CD14-positive monocyte (primary cell): ENCODE results near the gene OVCA2. TPM values are rescaled to one million over a fixed set of nuclear protein-coding genes. Genes with fewer than 3 reads are reported as not detected.

Experiments used
- DNase-seq, 3 donors: peaks; one replicate each; pipeline ENCODE4 v3.0.0-alpha.2; 2011 to 2022
- H2AFZ ChIP-seq: 2 replicates; pipeline ENCODE4 v1.6.0; 2012; ENCODE audit warnings: mild to moderate bottlenecking, low read depth, low read length, inconsistent platforms; ENCODE audit not compliant: insufficient read depth, poor library complexity, severe bottlenecking
- H3K27ac ChIP-seq, 2 donors: 1 replicate in 1 of 2; 2 replicates in 1 of 2; pipeline ENCODE4 v1.5.1; 2012 to 2013; ENCODE audit warnings: low read length in 2 of 2, control low read depth in 1 of 2, inconsistent platforms in 1 of 2, low read depth in 1 of 2, mild to moderate bottlenecking in 1 of 2
- H3K27me3 ChIP-seq, 2 donors: one replicate each; pipeline versions ENCODE4 v1.6.0 to v1.6.1; 2011 to 2013; ENCODE audit warnings: low read length in 2 of 2; ENCODE audit not compliant: control insufficient read depth in 2 of 2, insufficient read depth in 2 of 2
- H3K36me3 ChIP-seq, 2 donors: replicated peaks in 1 of 2; 1 replicate in 1 of 2; 2 replicates in 1 of 2; pipeline versions ENCODE4 v1.5.1 to v1.6.1; 2012 to 2013; ENCODE audit warnings: low read length in 2 of 2, control low read depth in 1 of 2, inconsistent platforms in 1 of 2, mild to moderate bottlenecking in 1 of 2; ENCODE audit not compliant: insufficient read depth in 2 of 2, control insufficient read depth in 1 of 2
- H3K4me1 ChIP-seq, 2 donors: 1 replicate in 1 of 2; 2 replicates in 1 of 2; pipeline versions ENCODE4 v1.5.1 to v1.6.1; 2012 to 2013; ENCODE audit warnings: low read length in 2 of 2, control low read depth in 1 of 2, inconsistent platforms in 1 of 2, mild to moderate bottlenecking in 1 of 2, moderate library complexity in 1 of 2; ENCODE audit not compliant: insufficient read depth in 2 of 2, control insufficient read depth in 1 of 2
- H3K4me2 ChIP-seq: replicated peaks from 2 replicates; pipeline ENCODE3; 2012; ENCODE audit warnings: low read length, moderate library complexity, mild to moderate bottlenecking; ENCODE audit not compliant: poor library complexity, severe bottlenecking; ENCODE audit errors: extremely low read depth
- H3K4me3 ChIP-seq, 3 experiments: fragments of 200-600 bp in 1 of 3; sonication (generic) in 1 of 3; replicated peaks in 1 of 3; 1 replicate in 2 of 3; 2 replicates in 1 of 3; pipeline ENCODE4 v1.5.1; 2011 to 2013; ENCODE audit warnings: low read length in 3 of 3, mild to moderate bottlenecking in 3 of 3, control low read depth in 2 of 3, low read depth in 2 of 3, inconsistent platforms in 1 of 3, moderate library complexity in 1 of 3
- H3K79me2 ChIP-seq: 2 replicates; pipeline ENCODE4 v1.6.0; 2012; ENCODE audit warnings: mild to moderate bottlenecking, control low read depth, inconsistent platforms, low read length, moderate library complexity; ENCODE audit not compliant: insufficient read depth
- H3K9ac ChIP-seq: 2 replicates; pipeline ENCODE4 v1.6.0; 2017; ENCODE audit warnings: low read length, mild to moderate bottlenecking; ENCODE audit not compliant: insufficient read depth, poor library complexity, severe bottlenecking
- H3K9me3 ChIP-seq, 2 donors: replicated peaks in 1 of 2; 1 replicate in 1 of 2; 2 replicates in 1 of 2; pipeline versions ENCODE4 v1.5.1 to v1.6.1; 2012 to 2013; ENCODE audit warnings: low read length in 2 of 2, control low read depth in 1 of 2; ENCODE audit not compliant: control insufficient read depth in 1 of 2, insufficient read depth in 1 of 2
- H4K20me1 ChIP-seq: 2 replicates; pipeline ENCODE4 v1.6.0; 2012; ENCODE audit warnings: mild to moderate bottlenecking, low read length, control low read depth, moderate library complexity; ENCODE audit not compliant: insufficient read depth
- H3K27ac Mint-ChIP-seq, 7 donors: one replicate each; pipeline ENCODE4 v1.8.0; 2020; ENCODE audit warnings: mild to moderate bottlenecking in 7 of 7, mixed read lengths in 7 of 7, moderate library complexity in 6 of 7, inconsistent platforms in 2 of 7
- H3K27me3 Mint-ChIP-seq, 3 donors: one replicate each; pipeline ENCODE4 v1.8.0; 2021 to 2022; ENCODE audit warnings: low read depth in 3 of 3, mild to moderate bottlenecking in 3 of 3, mixed read lengths in 3 of 3, moderate library complexity in 3 of 3, inconsistent platforms in 1 of 3
- H3K36me3 Mint-ChIP-seq, 2 donors: one replicate each; pipeline ENCODE4 v1.8.0; 2020; ENCODE audit warnings: mixed read lengths in 2 of 2, inconsistent platforms in 1 of 2, mild to moderate bottlenecking in 1 of 2
- H3K4me1 Mint-ChIP-seq: one replicate; pipeline ENCODE4 v1.8.0; 2020; ENCODE audit warnings: mild to moderate bottlenecking, mixed read lengths
- H3K4me3 Mint-ChIP-seq, 2 donors: one replicate each; pipeline ENCODE4 v1.8.0; 2020; ENCODE audit warnings: mild to moderate bottlenecking in 2 of 2, mixed read lengths in 2 of 2, moderate library complexity in 1 of 2
- H3K9me3 Mint-ChIP-seq, 7 donors: one replicate each; pipeline ENCODE4 v1.8.0; 2020 to 2022; ENCODE audit warnings: mixed read lengths in 7 of 7, mild to moderate bottlenecking in 6 of 7, moderate library complexity in 6 of 7, inconsistent platforms in 2 of 7
- WGBS: methylation state at CpG from one replicate; pipeline ENCODE4 v1.1.5; 2013; ENCODE audit warnings: missing lambda C conversion rate; ENCODE audit not compliant: insufficient coverage; 5-methylcytosine and 5-hydroxymethylcytosine counted together
- intact Hi-C, 2 donors: fragments of 100-400 bp; cut with micrococcal nuclease; formaldehyde crosslinking; loops; one replicate each; pipeline versions ENCODE4 v1.15.0 to v1.15.1; 2023
- polyA plus RNA-seq, 3 donors: library from polyadenylated mRNA; depleted of rRNA in 1 of 3; unstranded in 2 of 3; stranded (reverse) in 1 of 3; fragments of 300-500 nt in 2 of 3; fragments of >200 nt in 1 of 3; fragmentation: Illumina TruSeq in 2 of 3; gene quantifications; 1 replicate in 2 of 3; 2 replicates in 1 of 3; pipeline ENCODE4 v1.2.3, GENCODE V29; 2012 to 2021
- TF ChIP-seq, protein P1 (sequence below): fragments of 200-600 bp; IDR thresholded peaks from one replicate; pipeline ENCODE4 v1.8.0; 2022; ENCODE audit warnings: antibody characterized with exemption, mild to moderate bottlenecking

Gene OVCA2
- polyA plus RNA-seq, 3 donors, result 30.5 to 94.9 (median 69.1) TPM

DNA sequence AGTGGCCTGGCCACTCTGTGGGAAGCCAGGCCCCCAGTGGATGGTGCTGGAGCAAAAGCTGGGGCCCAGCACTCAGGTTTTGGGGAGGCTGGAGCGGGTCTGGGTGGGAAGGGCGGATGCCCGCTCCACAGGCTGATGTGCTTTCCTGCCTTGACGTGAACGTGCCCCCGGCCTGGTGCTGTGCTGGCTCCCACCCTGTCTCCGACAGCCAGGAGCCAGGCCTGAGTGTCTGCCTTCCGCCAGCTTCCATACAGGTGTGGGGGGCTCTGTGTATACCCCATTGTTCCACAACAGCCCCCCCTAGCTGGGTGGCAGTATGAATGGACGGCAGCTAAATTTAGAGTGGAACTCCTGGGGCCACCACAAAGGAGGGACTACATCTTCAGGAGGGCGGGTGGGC, 33.1 kb downstream of the OVCA2 start:
- Mint-ChIP-seq H3K27me3 (peaks cover 2 to 8% (median 4%) of the 10 kb centered on the region in 3 donors), H3K9me3 (peaks cover 0 to 4% (median 0%) of the 10 kb centered on the region in 7 donors), H3K27ac (no peak overlapping the region), H3K36me3 (peaks cover 60 to 67% of the 10 kb centered on the region in 2 donors), H3K4me1 (peaks cover 43% of the 10 kb centered on the region), H3K4me3 (no peak overlapping the region)
- Histone ChIP-seq H4K20me1 (no peaks in the 10 kb centered on the region), H3K4me3 (no peak overlapping the region), H3K9me3 (no peaks in the 10 kb centered on the region), H3K36me3 (peaks cover 6 to 24% of the 10 kb centered on the region in 2 donors), H3K27me3 (no peaks in the 10 kb centered on the region), H3K9ac (no peak overlapping the region), H2AFZ (no peak overlapping the region), H3K79me2 (no peaks in the 10 kb centered on the region), H3K4me2 (no peak overlapping the region), H3K4me1 (peaks cover 33 to 45% of the 10 kb centered on the region in 2 donors), H3K27ac (no peak overlapping the region)
- TF ChIP-seq, protein P1, sequence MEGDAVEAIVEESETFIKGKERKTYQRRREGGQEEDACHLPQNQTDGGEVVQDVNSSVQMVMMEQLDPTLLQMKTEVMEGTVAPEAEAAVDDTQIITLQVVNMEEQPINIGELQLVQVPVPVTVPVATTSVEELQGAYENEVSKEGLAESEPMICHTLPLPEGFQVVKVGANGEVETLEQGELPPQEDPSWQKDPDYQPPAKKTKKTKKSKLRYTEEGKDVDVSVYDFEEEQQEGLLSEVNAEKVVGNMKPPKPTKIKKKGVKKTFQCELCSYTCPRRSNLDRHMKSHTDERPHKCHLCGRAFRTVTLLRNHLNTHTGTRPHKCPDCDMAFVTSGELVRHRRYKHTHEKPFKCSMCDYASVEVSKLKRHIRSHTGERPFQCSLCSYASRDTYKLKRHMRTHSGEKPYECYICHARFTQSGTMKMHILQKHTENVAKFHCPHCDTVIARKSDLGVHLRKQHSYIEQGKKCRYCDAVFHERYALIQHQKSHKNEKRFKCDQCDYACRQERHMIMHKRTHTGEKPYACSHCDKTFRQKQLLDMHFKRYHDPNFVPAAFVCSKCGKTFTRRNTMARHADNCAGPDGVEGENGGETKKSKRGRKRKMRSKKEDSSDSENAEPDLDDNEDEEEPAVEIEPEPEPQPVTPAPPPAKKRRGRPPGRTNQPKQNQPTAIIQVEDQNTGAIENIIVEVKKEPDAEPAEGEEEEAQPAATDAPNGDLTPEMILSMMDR, result no peak
- intact Hi-C loops, result loop anchor here in 1 of 2 donors (5.0 kb wide), 1 partner anchor 62 kb away; no protein-coding TSS in a partner anchor
- no peak for DNase-seq
- 100% methylated on average over 2 of the region's 10 CpGs for WGBS

DNA sequence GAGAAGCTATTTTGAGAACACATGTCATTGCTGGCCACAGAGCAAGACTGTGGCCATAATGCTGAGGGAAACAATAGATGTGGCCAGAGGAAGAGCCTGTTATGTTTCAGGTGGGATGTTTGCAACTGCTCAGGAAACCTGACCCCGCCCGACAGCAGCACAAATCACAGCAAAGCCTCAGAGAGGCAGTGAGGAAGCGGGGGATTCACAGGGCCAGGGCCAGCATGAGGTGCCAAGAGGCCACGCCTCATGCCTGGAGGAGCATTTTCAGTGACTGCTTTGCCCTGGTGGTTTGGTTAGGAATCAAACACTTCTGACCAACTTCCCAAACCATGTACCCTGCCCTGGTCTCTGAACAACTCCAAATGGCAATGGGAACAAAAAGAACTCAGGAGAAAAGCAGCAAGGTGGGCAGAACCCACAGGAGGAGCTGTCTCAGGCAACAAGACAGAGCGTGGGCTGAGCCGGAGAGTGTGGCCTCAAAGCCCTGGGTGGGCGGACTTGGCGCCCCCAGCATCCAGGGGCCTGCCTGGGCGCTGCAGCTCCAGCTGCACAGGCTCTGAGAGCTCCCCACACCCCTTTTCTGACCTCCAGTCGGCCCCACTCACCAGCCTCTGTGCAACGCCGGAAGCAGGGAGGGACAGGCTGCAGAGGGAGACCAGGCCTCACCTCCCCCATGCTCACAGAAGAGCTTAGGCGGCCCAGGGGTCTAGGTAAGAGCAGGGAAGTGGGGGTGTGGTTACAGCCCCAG, 33.7 kb downstream of the OVCA2 start:
- Mint-ChIP-seq H3K27me3 (peaks cover 3 to 8% (median 4%) of the 10 kb centered on the region in 3 donors), H3K36me3 (peaks cover 61 to 68% of the 10 kb centered on the region in 2 donors), H3K9me3 (peaks cover 0 to 4% (median 0%) of the 10 kb centered on the region in 7 donors), H3K4me3 (peak overlapping the region in 1 of 2 donors; percentile 26), H3K4me1 (peaks cover 38% of the 10 kb centered on the region), H3K27ac (peak overlapping the region in 5 of 7 donors; percentile 19 to 85 (median 48))
- Histone ChIP-seq H3K36me3 (peaks cover 6 to 24% of the 10 kb centered on the region in 2 donors), H3K4me2 (no peak overlapping the region), H2AFZ (no peak overlapping the region), H4K20me1 (no peaks in the 10 kb centered on the region), H3K27ac (no peak overlapping the region), H3K4me3 (no peak overlapping the region), H3K27me3 (no peaks in the 10 kb centered on the region), H3K4me1 (peaks cover 32 to 40% of the 10 kb centered on the region in 2 donors), H3K79me2 (no peaks in the 10 kb centered on the region), H3K9me3 (no peaks in the 10 kb centered on the region), H3K9ac (no peak overlapping the region)
- intact Hi-C loops, result no loop called here
- DNase-seq, result no peak
- 68% methylated on average over 4 of the region's 13 CpGs for WGBS
- TF ChIP-seq, protein P1, result no peak
